Measurements from ENCODE around the gene CALML5. TPM values are rescaled to one million over a fixed set of nuclear protein-coding genes. Genes with fewer than 3 reads are reported as not detected.

Gene CALML5
- total RNA-seq, 1 donor from 2014 or later, result not detected

GRCh38 chr10:5466451-5467206 is 32.7 kb downstream of the CALML5 start:
- TF ChIP-seq CTCF (IDR thresholded peaks at IDR 0.05; ENCODE audit: insufficient read depth, low read length, poor library complexity, severe bottlenecking), result no peak
- no peaks in the 10 kb centered on the region for H3K36me3 ChIP-seq (ENCODE audit: control insufficient read depth, insufficient read depth, low read length)
- peak; percentile 63 for DNase-seq (ENCODE audit: low read depth)
- no peaks in the 10 kb centered on the region for H3K27me3 ChIP-seq (ENCODE audit: control insufficient read depth, insufficient read depth, low read length)
- H3K4me3 ChIP-seq (ENCODE audit: low read depth, low read length), result no peak overlapping the region

- TF ChIP-seq CTCF (IDR thresholded peaks at IDR 0.05; ENCODE audit: insufficient read depth, low read length, poor library complexity, severe bottlenecking), result no peak
- H3K4me3 ChIP-seq (ENCODE audit: low read depth, low read length), result no peak overlapping the region
- DNase-seq (ENCODE audit: low read depth), result no peak
- no peaks in the 10 kb centered on the region for H3K27me3 ChIP-seq (ENCODE audit: control insufficient read depth, insufficient read depth, low read length)
- no peaks in the 10 kb centered on the region for H3K36me3 ChIP-seq (ENCODE audit: control insufficient read depth, insufficient read depth, low read length)
These were observed 33.4 kb downstream of the CALML5 start for GRCh38 chr10:5465976-5466450.

GRCh38 chr10:5464546-5464945 is 34.8 kb downstream of the CALML5 start:
- no peak overlapping the region for H3K4me3 ChIP-seq (ENCODE audit: low read depth, low read length)
- no peak for TF ChIP-seq CTCF (IDR thresholded peaks at IDR 0.05; ENCODE audit: insufficient read depth, low read length, poor library complexity, severe bottlenecking)
- H3K36me3 ChIP-seq (ENCODE audit: control insufficient read depth, insufficient read depth, low read length), result no peaks in the 10 kb centered on the region
- no peak for DNase-seq (ENCODE audit: low read depth)
- H3K27me3 ChIP-seq (ENCODE audit: control insufficient read depth, insufficient read depth, low read length), result no peaks in the 10 kb centered on the region

DNA sequence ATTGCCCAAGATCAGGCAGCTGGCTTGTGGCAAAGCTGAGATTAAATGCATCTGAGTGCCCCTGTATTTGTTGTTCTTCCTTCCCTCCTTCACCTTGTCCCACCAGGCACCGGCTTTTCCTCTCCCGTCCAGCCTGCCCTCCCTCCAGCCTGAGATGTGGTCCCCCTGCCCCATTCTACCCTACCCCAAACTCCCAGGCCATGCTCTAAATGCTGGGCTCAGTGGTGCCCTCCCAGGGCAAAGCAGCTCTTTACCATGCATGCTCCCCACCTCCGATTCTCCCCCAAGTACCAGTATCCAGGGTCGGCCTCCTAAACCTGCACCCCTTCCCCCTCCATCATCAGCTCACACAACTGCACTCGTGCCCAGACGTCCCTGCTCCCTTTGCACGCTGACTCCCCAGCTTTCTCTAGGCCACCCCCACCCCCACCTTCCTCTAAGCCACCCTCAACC is 36.5 kb downstream of the CALML5 start:
- no peak for TF ChIP-seq CTCF (IDR thresholded peaks at IDR 0.05; ENCODE audit: insufficient read depth, low read length, poor library complexity, severe bottlenecking)
- no peak for DNase-seq (ENCODE audit: low read depth)

DNA sequence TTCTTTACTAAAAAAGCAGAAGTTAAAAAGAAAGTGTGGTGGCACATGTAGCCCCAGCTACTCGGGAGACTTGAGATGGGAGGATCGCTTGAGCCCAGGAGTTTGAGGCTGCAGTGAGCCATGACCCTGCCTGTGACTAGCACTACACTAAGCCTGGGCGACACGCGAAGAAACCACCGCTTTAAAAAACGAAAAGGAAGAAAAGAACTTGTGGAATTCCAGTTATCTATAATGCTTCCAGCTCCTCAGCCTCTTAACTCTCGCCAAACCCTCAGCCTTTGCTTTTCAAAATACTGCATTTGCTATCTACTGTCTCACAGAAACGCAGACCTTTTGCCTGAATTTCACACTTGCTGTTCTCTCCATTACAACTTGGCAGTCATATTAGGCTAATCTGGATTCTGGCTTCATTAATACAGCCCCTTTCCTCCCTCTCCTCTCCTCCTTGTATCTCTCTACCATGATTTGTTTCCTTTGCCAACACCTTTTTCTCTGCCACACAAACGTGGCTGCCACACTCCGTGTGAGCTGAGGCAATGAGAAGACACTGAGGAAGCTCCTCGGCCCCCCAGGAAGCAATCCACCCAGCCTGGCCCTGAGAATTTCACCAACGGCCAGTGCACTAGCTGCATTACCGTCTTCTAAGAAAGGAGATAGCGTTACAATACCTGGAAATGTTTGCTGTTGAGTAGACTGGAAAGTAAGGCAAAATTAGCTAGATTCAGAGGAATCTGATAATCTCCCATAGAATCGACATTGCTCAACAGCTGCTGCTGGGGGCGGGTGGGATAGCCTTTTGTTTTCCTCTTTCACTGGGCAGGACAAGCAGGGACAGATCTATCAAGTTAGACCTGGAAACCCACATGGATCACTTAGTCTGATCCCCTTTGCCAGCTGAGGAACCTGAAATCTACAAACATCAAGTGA is 37.2 kb downstream of the CALML5 start:
- no peak overlapping the region for H3K4me3 ChIP-seq (ENCODE audit: low read depth, low read length)
- no peaks in the 10 kb centered on the region for H3K36me3 ChIP-seq (ENCODE audit: control insufficient read depth, insufficient read depth, low read length)
- TF ChIP-seq CTCF (IDR thresholded peaks at IDR 0.05; ENCODE audit: insufficient read depth, low read length, poor library complexity, severe bottlenecking), result no peak
- H3K27me3 ChIP-seq (ENCODE audit: control insufficient read depth, insufficient read depth, low read length), result no peaks in the 10 kb centered on the region
- no peak for DNase-seq (ENCODE audit: low read depth)

More for the DNA sequence above, 36.5 kb downstream of the CALML5 start:
- no peak overlapping the region for H3K4me3 ChIP-seq (ENCODE audit: low read depth, low read length)
- no peaks in the 10 kb centered on the region for H3K36me3 ChIP-seq (ENCODE audit: control insufficient read depth, insufficient read depth, low read length)
- no peaks in the 10 kb centered on the region for H3K27me3 ChIP-seq (ENCODE audit: control insufficient read depth, insufficient read depth, low read length)
